Stimulated activated CD8-positive, alpha-beta memory T cell treated with anti-CD3 and anti-CD28 coated beads, Interleukin-15, amount 100 ng/mL, for 1 hour (primary cell): ENCODE data around the gene ZNF157.
"Not testable (repeated sequence)": the region's sequence is repeated elsewhere in the genome, so short reads cannot be mapped to it uniquely, and the experiment has no call there.

Experiments
- DNase-seq: peaks from one replicate; pipeline ENCODE4 v3.0.0-alpha.2; 2020; ENCODE audit warnings: low read depth

ZNF157 gene

DNA sequence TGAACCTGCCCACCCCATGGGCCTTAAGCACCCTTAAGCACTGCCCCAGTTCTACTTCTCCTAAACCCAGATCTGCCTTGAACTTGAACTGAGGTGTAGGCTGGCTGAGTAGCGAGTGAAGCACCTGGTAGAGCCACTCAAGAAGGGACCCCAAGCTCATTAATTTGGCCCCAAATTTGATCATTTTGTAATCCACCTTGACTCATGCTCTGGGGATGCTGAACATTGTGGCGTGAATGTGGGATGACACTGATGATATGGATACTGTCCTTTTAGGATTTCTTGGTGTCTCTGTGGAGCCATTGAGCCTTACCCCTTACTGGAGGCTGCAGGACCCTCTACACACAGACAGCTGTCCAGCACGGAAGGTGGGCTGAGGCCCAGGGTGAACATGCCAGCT is at the start of gene ZNF157:
TSS of gene ZNF157 (plus strand) at position 301 of the 400 bp plus-strand sequence. CDS start at position 392, 91 bp downstream.
- DNase-seq, result no peak

GRCh38 chrX:47321386-47321785 is 49.0 kb upstream of the ZNF157 start:
- no peak for DNase-seq

- DNase-seq, result no peak
Observed at GRCh38 chrX:47321823-47322371, 48.5 kb upstream of the ZNF157 start.

DNA sequence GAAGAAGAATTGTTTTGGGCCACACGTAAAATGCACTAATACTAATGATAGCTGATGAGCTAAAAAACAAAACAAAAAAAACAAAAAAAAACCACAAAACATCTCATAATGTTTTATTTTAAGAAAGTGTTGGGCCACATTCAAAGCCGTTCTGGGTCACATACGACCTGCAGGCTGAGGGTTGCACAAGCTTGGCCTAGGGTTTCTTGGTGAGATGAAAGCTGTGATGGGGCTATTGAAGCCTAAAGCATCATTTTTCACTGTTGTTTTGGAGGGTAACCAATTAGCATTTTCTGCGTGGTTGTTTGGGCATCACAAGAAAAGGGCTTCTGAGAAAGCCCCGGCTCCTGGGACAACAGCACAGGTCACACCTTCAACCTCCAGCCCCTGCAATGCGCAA is 42.5 kb upstream of the ZNF157 start:
- DNase-seq, result no peak

DNA sequence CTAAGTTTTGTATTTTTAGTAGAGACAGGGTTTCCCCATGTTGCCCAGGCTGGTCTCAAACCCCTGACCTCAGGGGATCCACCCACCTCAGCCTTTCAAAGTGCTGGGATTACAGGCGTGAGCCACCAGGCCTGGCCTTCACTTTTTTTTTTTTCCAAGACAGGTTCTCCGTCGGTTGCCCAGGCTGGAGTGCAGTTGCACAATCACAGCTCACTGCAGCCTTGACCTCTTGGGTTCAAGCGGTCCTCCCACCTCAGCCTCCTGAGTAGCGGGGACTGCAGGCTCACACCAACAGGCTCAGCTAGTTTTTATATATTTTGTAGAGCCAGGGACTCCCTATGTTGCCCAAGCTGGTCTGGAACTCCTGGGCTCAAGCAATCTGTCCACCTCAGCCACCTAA is 37.6 kb upstream of the ZNF157 start:
- not testable (repeated sequence) for DNase-seq

DNA sequence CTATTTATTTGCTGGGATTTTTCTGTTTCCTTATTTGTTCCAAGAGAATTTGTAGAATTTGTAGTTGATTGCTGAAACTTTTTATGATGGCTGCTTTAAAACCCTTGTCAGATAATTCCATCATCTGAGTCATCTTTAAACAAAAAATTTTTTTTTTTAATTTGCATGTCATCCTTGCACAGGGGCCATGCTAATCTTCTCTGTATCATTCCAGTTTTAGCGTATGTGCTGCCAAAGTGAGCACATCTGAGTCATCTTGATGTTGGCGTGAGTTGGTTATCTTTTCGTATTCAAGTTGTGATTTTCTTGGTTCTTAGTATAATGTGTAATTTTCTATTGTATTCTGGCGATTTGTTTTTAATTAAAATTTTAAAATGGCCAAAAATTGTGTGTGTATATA is 18.7 kb upstream of the ZNF157 start:
- no peak for DNase-seq

- no peak for DNase-seq
Observed at GRCh38 chrX:47358387-47359065, 11.9 kb upstream of the ZNF157 start.

- DNase-seq, result no peak
Observed at GRCh38 chrX:47360423-47361179, 9.8 kb upstream of the ZNF157 start.

DNA sequence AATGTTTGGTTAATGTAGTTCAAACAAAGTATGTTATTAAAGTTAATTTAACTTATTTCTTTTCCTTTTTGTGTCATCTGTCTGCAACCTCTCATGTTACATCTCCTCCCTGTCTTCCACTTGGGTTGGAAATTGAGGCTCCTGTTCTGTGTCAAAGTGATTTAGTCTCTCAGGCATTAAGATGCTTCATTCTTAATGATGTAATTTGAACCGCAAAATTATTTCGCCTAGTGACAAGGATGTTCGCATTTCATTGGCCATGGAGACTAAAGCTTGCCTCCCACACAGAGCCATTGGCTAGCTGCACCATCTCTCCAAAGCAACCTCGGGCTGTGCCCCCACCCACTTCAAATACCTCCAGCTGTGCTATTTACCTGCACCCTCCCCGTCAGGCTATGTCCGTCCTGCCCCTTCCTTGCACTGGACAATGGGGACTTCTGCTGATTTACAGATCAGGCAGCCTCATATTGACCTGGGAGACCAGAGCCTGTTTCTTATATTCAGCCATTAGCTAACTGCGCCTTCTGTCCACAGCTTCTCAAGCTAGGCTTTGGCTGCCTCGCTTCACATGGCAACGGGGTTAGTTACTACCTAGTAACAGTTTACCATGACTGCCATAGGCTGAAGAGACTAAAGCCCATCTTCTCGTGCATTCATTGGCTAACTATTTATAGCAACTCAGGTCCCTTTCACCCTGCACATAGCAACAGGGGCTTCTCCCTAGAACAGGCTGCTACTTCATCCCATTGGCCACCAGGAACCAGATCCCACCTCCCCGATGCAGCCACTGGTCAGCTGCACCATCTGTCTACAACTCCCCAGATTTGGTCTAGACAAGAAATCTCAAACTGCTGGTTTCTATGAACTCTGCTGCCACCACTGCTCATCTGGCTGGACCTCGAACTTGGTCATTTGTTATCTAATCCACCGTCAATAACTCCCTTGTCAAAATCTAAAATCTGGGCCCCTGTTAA is 8.6 kb upstream of the ZNF157 start:
- DNase-seq, result no peak

DNA sequence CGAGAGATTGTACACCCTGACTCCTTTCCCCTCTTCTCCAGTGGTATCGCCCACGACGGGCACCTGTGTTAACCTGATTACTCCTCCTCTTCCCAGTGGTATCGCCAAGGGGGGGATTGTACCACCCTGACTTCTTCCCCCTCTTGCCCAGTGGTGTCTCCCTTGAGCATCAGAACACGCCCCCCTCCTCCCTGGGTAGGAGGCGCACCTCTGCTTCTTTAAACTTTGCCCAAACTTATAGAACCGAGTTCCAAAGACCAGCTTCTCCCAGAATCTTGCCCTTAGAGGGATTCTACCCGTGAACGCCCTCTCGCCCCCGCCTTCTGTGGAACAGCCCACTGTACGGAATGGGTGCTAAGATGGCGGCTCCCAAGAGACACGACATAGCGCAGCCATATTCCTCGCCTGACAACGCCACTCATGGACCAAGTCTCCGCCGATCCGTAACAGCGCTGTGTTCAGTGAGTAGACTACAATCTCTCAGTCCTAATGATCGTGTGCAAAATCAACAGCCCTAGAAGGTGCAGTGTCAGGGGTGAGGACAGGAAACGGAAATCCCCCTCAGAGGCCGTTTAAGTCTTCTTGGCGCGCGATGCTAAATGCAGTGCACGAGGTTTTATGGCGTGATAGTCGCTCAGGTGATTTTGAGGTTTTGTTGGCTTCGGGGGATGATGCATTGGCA is 4.2 kb upstream of the ZNF157 start:
- peak; percentile 44 for DNase-seq

- no peak for DNase-seq
Observed at GRCh38 chrX:47373198-47373597, 2.8 kb downstream of the ZNF157 start.

- DNase-seq, result peak; percentile 37
Observed at GRCh38 chrX:47380268-47380667, 9.9 kb downstream of the ZNF157 start.

DNA sequence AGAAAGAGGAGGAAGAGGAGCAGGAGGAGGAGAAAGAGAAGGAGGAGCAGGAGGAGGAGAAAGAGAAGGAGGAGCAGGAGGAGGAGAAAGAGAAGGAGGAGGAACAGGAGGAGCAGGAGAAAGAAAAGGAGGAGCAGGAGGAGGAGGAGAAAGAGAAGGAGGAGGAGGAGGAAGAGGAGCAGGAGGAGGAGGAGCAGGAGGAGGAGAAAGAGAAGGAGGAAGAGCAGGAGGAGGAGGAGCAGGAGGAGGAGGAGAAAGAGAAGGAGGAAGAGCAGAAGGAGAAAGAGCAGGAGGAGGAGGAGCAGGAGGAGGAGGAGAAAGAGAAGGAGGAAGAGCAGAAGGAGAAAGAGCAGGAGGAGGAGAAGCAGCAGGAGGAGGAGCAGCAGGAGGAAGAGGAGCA is 10.5 kb downstream of the ZNF157 start:
- DNase-seq, result not testable (repeated sequence)

DNA sequence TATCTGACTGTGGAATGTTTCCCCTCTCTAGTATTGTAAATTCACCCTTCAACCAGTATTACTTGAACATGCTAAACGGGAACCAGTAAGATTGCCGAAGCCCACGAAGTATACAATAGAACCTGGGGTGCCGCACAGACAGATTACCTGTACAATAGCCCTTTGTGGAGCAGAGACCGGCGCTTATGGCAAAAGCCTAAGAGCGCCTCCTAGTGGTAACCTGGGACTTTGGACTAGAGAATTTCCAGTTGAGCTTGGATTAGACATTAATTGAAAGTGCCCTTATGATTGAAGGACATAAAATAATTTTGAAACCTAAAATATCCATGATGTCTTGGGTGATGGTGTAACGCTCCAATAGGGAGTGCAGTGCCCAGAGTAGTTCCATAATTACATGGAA is 14.1 kb downstream of the ZNF157 start:
- peak; percentile 35 for DNase-seq

DNA sequence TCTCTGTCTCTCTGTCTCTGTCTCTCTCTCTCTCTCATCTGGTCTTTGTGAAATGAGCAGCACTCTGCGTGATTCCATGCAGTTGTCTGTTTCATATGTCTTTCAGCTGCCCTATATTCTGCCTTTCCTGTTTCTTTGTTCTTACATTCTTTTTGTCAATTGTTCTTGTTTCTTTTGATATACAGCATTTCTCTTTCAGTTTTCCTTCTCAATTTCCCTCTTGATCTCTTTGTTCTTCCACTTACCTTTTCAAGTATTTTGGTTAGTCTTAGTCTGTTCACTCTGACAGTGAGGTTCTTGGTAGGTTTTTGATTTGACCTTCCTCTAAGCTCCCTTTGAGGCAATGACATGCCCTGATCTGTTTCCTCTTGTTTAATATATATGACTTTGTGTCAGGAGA is 20.4 kb downstream of the ZNF157 start:
- no peak for DNase-seq

DNA sequence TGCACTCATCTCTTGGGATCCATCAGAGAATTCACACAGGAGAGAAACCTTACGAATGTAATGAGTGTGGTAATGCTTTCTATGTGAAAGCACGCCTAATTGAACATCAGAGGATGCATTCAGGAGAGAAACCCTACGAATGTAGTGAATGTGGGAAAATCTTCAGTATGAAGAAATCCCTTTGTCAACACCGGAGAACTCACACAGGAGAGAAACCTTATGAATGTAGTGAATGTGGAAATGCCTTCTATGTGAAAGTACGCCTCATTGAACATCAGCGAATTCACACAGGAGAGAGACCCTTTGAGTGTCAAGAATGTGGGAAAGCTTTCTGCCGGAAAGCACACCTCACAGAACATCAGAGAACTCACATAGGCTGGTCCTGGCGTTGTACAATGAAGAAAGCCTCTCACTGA is 42.8 kb downstream of the ZNF157 start:
- DNase-seq, result no peak

DNA sequence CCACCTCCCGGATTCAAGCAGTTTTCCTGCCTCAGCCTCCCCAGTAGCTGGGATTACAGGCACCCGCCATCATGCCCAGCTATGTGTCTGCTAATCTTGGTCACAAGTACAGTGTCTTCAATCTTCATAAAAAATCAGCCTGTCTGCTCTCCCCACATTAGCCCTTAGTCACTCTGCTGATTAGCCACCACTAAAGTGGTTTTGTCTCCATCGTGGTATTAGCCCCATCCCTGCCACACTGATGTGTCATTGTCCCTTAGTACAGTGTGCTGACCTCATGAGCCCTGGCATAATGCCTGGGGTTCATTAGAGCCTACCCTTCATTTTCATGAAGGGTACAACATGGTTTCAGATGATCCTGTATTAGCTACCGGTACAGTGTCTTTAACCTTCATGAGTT is 49.9 kb downstream of the ZNF157 start:
- no peak for DNase-seq

GRCh38 chrX:47420962-47421361 is 50.6 kb downstream of the ZNF157 start:
- DNase-seq, result no peak

DNA sequence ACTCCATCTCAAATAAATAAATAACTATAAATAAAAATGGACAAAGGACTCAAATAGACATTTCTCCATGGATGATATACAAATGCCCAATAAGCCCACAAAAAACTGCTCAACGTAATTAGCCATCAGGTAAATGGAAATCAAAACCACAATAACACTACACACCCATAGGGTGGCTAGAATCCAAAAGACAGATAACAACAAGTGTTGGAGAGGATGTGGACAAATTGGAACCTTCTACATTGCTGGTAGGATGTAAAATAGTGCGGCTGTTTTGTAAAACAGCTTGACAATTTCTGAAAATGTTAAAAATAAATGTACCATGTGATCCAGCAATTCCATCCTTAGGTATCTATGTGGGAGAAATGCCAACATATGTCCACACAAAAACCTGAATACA is 52.1 kb downstream of the ZNF157 start:
- no peak for DNase-seq

- no peak for DNase-seq
Observed at GRCh38 chrX:47430925-47431324, 60.5 kb downstream of the ZNF157 start.

DNA sequence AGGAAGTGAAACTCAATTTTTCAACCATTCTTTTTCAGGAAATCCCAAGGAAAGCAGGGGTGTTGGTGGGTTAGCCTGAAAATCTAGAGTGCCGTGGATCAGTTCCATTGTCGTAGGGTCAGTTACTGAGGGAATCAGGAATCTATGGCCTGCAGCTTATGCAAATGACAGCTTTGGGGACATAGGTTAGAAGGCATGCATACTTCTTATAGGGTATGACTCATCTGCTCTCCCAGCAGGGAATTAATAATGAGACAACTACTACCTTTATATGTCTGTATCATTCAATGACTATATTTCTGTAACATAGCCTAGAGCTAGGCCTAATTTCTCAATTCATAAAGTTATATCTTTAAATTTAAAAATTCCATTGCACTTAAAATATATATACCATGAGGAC is 76.1 kb downstream of the ZNF157 start:
- no peak for DNase-seq

DNA sequence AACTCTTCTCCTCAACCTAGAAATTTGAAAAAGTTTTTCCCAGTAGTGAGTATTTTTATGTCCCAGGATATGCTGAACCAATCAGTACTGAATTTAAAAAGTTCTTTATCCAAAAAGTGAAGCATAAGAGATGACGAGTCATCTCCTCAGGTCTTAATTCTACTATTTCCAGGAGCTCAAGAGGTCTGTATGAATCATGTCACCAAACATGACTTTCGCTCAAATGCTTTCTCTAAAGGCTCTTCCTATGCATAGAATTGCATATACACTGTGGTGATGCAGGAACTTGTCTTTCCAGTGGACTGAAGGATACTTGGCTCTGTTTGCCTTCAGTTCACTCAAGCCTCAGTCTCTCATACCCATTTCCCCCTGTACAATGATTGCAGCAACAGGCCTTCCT is 76.6 kb downstream of the ZNF157 start:
- DNase-seq, result no peak
